SK-N-SH (cell line): ENCODE results near the gene PRAME.

ENCODE experiments used
- CHD2 ChIP-seq: fragments of 150-350 bp; IDR thresholded peaks from 2 replicates; pipeline ENCODE4 v1.6.1; 2018; ENCODE audit warnings: low read length; ENCODE audit not compliant: partially characterized antibody
- CTCF ChIP-seq: fragments of 200-600 bp; sonication (generic); IDR thresholded peaks from 2 replicates; pipeline ENCODE4 v1.6.1; 2017; ENCODE audit warnings: antibody characterized with exemption, mild to moderate bottlenecking, moderate library complexity
- EP300 ChIP-seq, 2 experiments: IDR thresholded peaks; 2 replicates each; pipeline versions ENCODE4 v1.4.0 to v1.6.1; 2012; ENCODE audit warnings: borderline replicate concordance in 1 of 2, low read depth in 1 of 2, low read length in 1 of 2
- EZH2phosphoT487 ChIP-seq: fragments of 200-600 bp; sonication (generic); IDR thresholded peaks from 2 replicates; pipeline ENCODE4 v1.6.1; 2017; ENCODE audit warnings: low read depth, mixed run types, mild to moderate bottlenecking, antibody characterized with exemption, moderate library complexity, borderline replicate concordance
- GABPA ChIP-seq: IDR thresholded peaks from 2 replicates; pipeline ENCODE4 v1.4.0; 2012; ENCODE audit warnings: low read depth, mild to moderate bottlenecking
- MAX ChIP-seq: IDR thresholded peaks from 2 replicates; pipeline ENCODE4 v1.4.0; 2012; ENCODE audit warnings: low read depth
- NFIC ChIP-seq: IDR thresholded peaks from 2 replicates; pipeline ENCODE4 v1.4.0; 2012; ENCODE audit warnings: borderline replicate concordance
- POLR2AphosphoS5 ChIP-seq: IDR thresholded peaks from 2 replicates; pipeline ENCODE4 v1.6.1; 2012; ENCODE audit warnings: low read depth, low read length
- RAD21 ChIP-seq: IDR thresholded peaks from 2 replicates; pipeline ENCODE4 v1.6.1; 2012; ENCODE audit warnings: mild to moderate bottlenecking, low read length
- REST ChIP-seq: IDR thresholded peaks from 2 replicates; pipeline ENCODE4 v1.6.1; 2012; ENCODE audit warnings: mild to moderate bottlenecking, low read depth, low read length, moderate library complexity
- SMC3 ChIP-seq: IDR thresholded peaks from 2 replicates; pipeline ENCODE4 v1.6.1; 2012; ENCODE audit warnings: low read depth, low read length, improper control_type of control experiment
- YY1 ChIP-seq: IDR thresholded peaks from 2 replicates; pipeline ENCODE4 v1.4.0; 2012; ENCODE audit warnings: low read depth, mild to moderate bottlenecking

GRCh38 chr22:22521631-22522030 lies 37.4 kb downstream of the PRAME start:
- TF ChIP-seq POLR2AphosphoS5 (no peak), CTCF (no peak), EP300 (IDR thresholded peaks at IDR 0.05; ENCODE audit: borderline replicate concordance in 1 of 2, low read depth in 1 of 2, low read length in 1 of 2) (no peak), NFIC (no peak), RAD21 (no peak), EZH2phosphoT487 (no peak), MAX (no peak), CHD2 (no peak), REST (no peak), YY1 (no peak), GABPA (no peak), SMC3 (no peak)
